HCT116 (cell line): ENCODE data around the gene DDR2.
A peak's percentile ranks its signal among the peaks of the same experiment; 100 is the strongest.
"Not testable (repeated sequence)": the region's sequence is repeated elsewhere in the genome, so short reads cannot be mapped to it uniquely, and the experiment has no call there.

ENCODE experiments used
- ATF3 ChIP-seq: IDR thresholded peaks from 2 replicates; pipeline ENCODE4 v1.6.1; 2012
- CTCF ChIP-seq, 3 experiments: fragments of 200-600 bp in 1 of 3; sonication (generic) in 1 of 3; IDR thresholded peaks in 2 of 3; conservative IDR thresholded peaks in 1 of 3; 2 replicates each; pipeline ENCODE4 v1.5.1; 2012 to 2017; ENCODE audit warnings: low read depth in 2 of 3, low read length in 2 of 3, antibody characterized with exemption in 1 of 3, borderline replicate concordance in 1 of 3, control low read depth in 1 of 3, mild to moderate bottlenecking in 1 of 3, mixed read lengths in 1 of 3, mixed run types in 1 of 3, moderate library complexity in 1 of 3; ENCODE audit not compliant: insufficient read depth in 1 of 3
- EGR1 ChIP-seq: IDR thresholded peaks from 2 replicates; pipeline ENCODE4 v1.6.1; 2012; ENCODE audit warnings: low read depth
- MAX ChIP-seq: IDR thresholded peaks from 2 replicates; pipeline ENCODE4 v1.6.1; 2012
- POLR2A ChIP-seq: IDR thresholded peaks from 2 replicates; pipeline ENCODE4 v1.7.0; 2011; ENCODE audit warnings: borderline replicate concordance; ENCODE audit not compliant: insufficient read depth, insufficient read length; ENCODE audit errors: extremely low read depth
- SIN3A ChIP-seq: IDR thresholded peaks from 2 replicates; pipeline ENCODE4 v1.6.1; 2012; ENCODE audit warnings: low read depth
- SP1 ChIP-seq: IDR thresholded peaks from 2 replicates; pipeline ENCODE4 v1.6.1; 2012; ENCODE audit warnings: low read depth
- ZBTB33 ChIP-seq: IDR thresholded peaks from 2 replicates; pipeline ENCODE4 v1.6.1; 2011; ENCODE audit warnings: mild to moderate bottlenecking, low read length, moderate library complexity; ENCODE audit not compliant: insufficient replicate concordance; ENCODE audit errors: extremely low read depth

- not testable (repeated sequence) for TF ChIP-seq MAX; CTCF (IDR thresholded peaks at IDR 0.05 in 2 of 3, conservative IDR thresholded peaks at IDR 0.05 in 1 of 3; ENCODE audit: borderline replicate concordance in 1 of 3, insufficient read depth in 1 of 3, low read depth in 2 of 3, low read length in 2 of 3); POLR2A; ATF3; ZBTB33
- TF ChIP-seq EGR1: peak; percentile 33; the same call in 1 of the 2 replicates
- TF ChIP-seq SIN3A: peak; percentile 29; the same call in 1 of the 2 replicates
- TF ChIP-seq SP1: peak; percentile 45; the same call in 1 of the 2 replicates
Observed at GRCh38 chr1:162790303-162790984, 158.2 kb downstream of the DDR2 start, which contains the start of gene HSD17B7.
